Upper lobe of right lung (tissue), 1 donor: Measurements from ENCODE around the gene PPFIA3. TPM values are rescaled to one million over a fixed set of nuclear protein-coding genes. Genes with fewer than 3 reads are reported as not detected.

Source experiments
- ATAC-seq: fragments of 200-7000 bp; cut with Tn5 transposase; one replicate; pipeline ENCODE4 v1.9.1; 2020; ENCODE audit warnings: mild to moderate bottlenecking, moderate library complexity
- DNase-seq: peaks from one replicate; pipeline ENCODE4 v3.0.0-alpha.2; 2020
- H3K27ac ChIP-seq: fragments of 200-600 bp; one replicate; pipeline ENCODE4 v1.8.0; 2022
- H3K27me3 ChIP-seq: fragments of 200-600 bp; one replicate; pipeline ENCODE4 v1.8.0; 2022; ENCODE audit warnings: mild to moderate bottlenecking
- H3K36me3 ChIP-seq: fragments of 200-600 bp; one replicate; pipeline ENCODE4 v1.8.0; 2022
- H3K4me1 ChIP-seq: fragments of 200-600 bp; one replicate; pipeline ENCODE4 v1.8.0; 2022
- H3K4me3 ChIP-seq: fragments of 200-600 bp; one replicate; pipeline ENCODE4 v1.8.0; 2022; ENCODE audit warnings: mild to moderate bottlenecking
- H3K9me3 ChIP-seq: fragments of 200-600 bp; one replicate; pipeline ENCODE4 v1.8.0; 2022
- CTCF ChIP-seq: fragments of 200-600 bp; IDR thresholded peaks from one replicate; pipeline ENCODE4 v1.8.0; 2022; ENCODE audit warnings: antibody characterized with exemption
- intact Hi-C: fragments of 100-400 bp; cut with DNase I; formaldehyde crosslinking; loops from one replicate; pipeline ENCODE4 v1.11.0; 2022
- total RNA-seq: library from RNA; stranded (reverse); fragmentation: NEBNext Ultra II Directional; extraction: Animal tissue kit (Norgen Biotek cat#: 25700); gene quantifications from one replicate; pipeline ENCODE4 v1.2.1, GENCODE V29; 2021
- donor health status: DM: no; HTN: yes; CAD: no; lungs with severe emphysema.

PPFIA3 gene
- total RNA-seq, 1 donor from 2014 or later = 10.7 TPM

- Histone ChIP-seq H3K4me3 (no peak overlapping the region), H3K9me3 (no peaks in the 10 kb centered on the region), H3K36me3 (peaks cover 18% of the 10 kb centered on the region), H3K27me3 (no peaks in the 10 kb centered on the region), H3K27ac (no peak overlapping the region), H3K4me1 (peaks cover 7% of the 10 kb centered on the region)
- TF ChIP-seq CTCF = no peak
- no peak for DNase-seq
- no peak for ATAC-seq
- intact Hi-C loops = no loop called here
Observed at GRCh38 chr19:49193822-49194394, 74.6 kb downstream of the PPFIA3 start.

- no peak for ATAC-seq
- TF ChIP-seq CTCF = no peak
- Histone ChIP-seq H3K36me3 (peaks cover 16% of the 10 kb centered on the region), H3K4me3 (no peak overlapping the region), H3K27ac (no peak overlapping the region), H3K4me1 (peaks cover 6% of the 10 kb centered on the region), H3K9me3 (no peaks in the 10 kb centered on the region), H3K27me3 (no peaks in the 10 kb centered on the region)
- intact Hi-C loops = no loop called here
- DNase-seq = no peak
Observed at GRCh38 chr19:49194408-49194807, 75.1 kb downstream of the PPFIA3 start.

GRCh38 chr19:49196527-49197240 is 77.3 kb downstream of the PPFIA3 start:
- no peak overlapping the region for H3K4me3 ChIP-seq
- no peak overlapping the region for H3K27ac ChIP-seq
- intact Hi-C loops = no loop called here

GRCh38 chr19:49200238-49200862 is 81.0 kb downstream of the PPFIA3 start:
- intact Hi-C loops = no loop called here
- H3K36me3 ChIP-seq = peaks cover 40% of the 10 kb centered on the region
- no peak for TF ChIP-seq CTCF
- no peaks in the 10 kb centered on the region for H3K9me3 ChIP-seq
- ATAC-seq (peak; percentile 80), DNase-seq (no peak)
- H3K4me3 ChIP-seq = no peak overlapping the region
- H3K4me1 ChIP-seq = no peaks in the 10 kb centered on the region
- H3K27ac ChIP-seq = no peak overlapping the region
- no peaks in the 10 kb centered on the region for H3K27me3 ChIP-seq

More at GRCh38 chr19:49196527-49197240, 77.3 kb downstream of the PPFIA3 start:
- DNase-seq = no peak
- TF ChIP-seq CTCF = no peak
- no peaks in the 10 kb centered on the region for H3K4me1 ChIP-seq
- peaks cover 19% of the 10 kb centered on the region for H3K36me3 ChIP-seq
- ATAC-seq = no peak
- H3K9me3 ChIP-seq = no peaks in the 10 kb centered on the region
- H3K27me3 ChIP-seq = no peaks in the 10 kb centered on the region

Other genes with a start within 250 kb of the PPFIA3 start
- 80.9 TPM for gene PPP1R15A, start 247.1 kb upstream of the PPFIA3 start, total RNA-seq
- gene TULP2, start 220.8 kb upstream of the PPFIA3 start, total RNA-seq = not detected
- gene NUCB1, start 219.2 kb upstream of the PPFIA3 start, total RNA-seq = 287 TPM
- gene DHDH, start 185.8 kb upstream of the PPFIA3 start, total RNA-seq = 3.0 TPM
- gene BAX, start 164.7 kb upstream of the PPFIA3 start, total RNA-seq = 127 TPM
- gene FTL, start 154.2 kb upstream of the PPFIA3 start, total RNA-seq = 7,346 TPM
- gene GYS1, start 126.2 kb upstream of the PPFIA3 start, total RNA-seq = 35.1 TPM
- gene RUVBL2, start 125.7 kb upstream of the PPFIA3 start, total RNA-seq = 37.6 TPM
- gene LHB, start 102.5 kb upstream of the PPFIA3 start, total RNA-seq = not detected
- not detected for gene CGB3, start 95.2 kb upstream of the PPFIA3 start, total RNA-seq
- gene CGB2, start 87.7 kb upstream of the PPFIA3 start, total RNA-seq = not detected
- not detected for gene CGB1, start 82.6 kb upstream of the PPFIA3 start, total RNA-seq
- gene CGB5, start 75.7 kb upstream of the PPFIA3 start, total RNA-seq = not detected
- not detected for gene CGB8, start 70.4 kb upstream of the PPFIA3 start, total RNA-seq
- gene CGB7, start 61.8 kb upstream of the PPFIA3 start, total RNA-seq = 0.43 TPM
- 2.7 TPM for gene NTF4, start 54.7 kb upstream of the PPFIA3 start, total RNA-seq
- not detected for gene KCNA7, start 46.8 kb upstream of the PPFIA3 start, total RNA-seq
- 179 TPM for gene SNRNP70, start 34.1 kb upstream of the PPFIA3 start, total RNA-seq
- gene LIN7B, start 5.2 kb upstream of the PPFIA3 start, total RNA-seq = 12.2 TPM
- gene C19orf73, start 401 bp upstream of the PPFIA3 start, total RNA-seq = 1.5 TPM
- gene HRC, start 35.9 kb downstream of the PPFIA3 start, total RNA-seq = 2.2 TPM
- 44.3 TPM for gene TRPM4, start 38.2 kb downstream of the PPFIA3 start, total RNA-seq
- gene SLC6A16, start 205.6 kb downstream of the PPFIA3 start, total RNA-seq = 4.5 TPM
- 101 TPM for gene CD37, start 215.9 kb downstream of the PPFIA3 start, total RNA-seq
- 36.4 TPM for gene TEAD2, start 242.9 kb downstream of the PPFIA3 start, total RNA-seq
- not detected for gene DKKL1, start 244.3 kb downstream of the PPFIA3 start, total RNA-seq